ENCODE data around the gene EIF3B.
"Not testable (repeated sequence)": the region's sequence is repeated elsewhere in the genome, so short reads cannot be mapped to it uniquely, and the experiment has no call there.

EIF3B gene

DNA sequence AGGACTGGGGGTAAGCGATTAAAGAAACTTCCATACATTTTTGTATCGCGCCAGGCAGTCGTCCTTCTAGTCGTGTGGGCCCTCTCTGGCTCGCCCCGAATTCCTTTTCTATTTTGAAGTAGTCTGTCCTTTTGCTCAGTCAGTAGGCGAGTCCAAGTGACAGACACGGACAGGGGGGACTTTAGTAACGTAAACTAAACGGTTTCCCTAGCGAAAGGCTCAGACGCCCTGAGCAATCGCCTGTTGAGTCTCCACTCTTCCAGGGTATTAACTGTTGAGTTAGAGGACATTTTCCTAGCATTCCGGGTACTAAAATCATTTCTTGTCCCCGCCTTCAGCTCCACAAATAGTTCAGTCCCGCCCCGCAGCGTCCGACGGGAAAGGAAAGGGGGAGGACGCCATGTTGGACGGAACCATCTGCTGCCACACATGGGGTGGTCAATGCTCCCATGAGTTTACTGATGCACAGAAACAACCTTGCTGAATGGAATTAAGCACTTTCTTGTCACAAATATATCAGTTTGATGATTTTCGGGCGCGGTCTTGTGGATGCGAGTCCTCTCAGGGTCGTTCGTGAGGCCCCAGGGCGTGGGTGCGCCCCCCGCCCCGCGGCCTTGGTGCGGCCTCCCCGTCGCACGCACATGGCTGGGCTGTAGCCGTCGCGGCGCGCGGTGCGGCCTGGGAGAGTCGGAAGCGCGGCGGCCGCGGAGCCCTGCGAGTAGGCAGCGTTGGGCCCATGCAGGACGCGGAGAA is at the start of gene EIF3B:
Gene EIF3B, plus strand, starts transcription at position 642 of the 753 bp plus-strand sequence. Its CDS starts 95 bp downstream, at position 737.
- DNase-seq (ENCODE audit: low read depth in 2 of 2): peak; percentile 75 to 80

DNA sequence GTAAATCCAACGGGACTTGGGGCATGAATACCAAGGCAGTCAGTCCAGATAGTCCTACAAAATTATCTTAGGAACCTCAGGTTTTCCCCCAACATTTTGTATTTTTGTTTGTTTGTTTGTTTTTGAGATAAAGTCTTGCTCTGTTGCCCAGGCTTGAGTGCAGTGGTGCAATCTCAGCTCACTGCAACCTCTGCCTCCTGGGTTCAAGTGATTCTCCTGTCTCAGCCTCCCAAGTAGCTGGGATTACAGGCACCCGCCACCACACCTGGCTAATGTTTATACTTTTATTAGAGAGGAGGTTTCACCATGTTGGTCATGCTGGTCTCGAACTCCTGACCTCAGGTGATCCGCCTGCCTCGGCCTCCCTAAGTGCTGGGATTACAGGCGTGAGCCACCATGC is 49.4 kb upstream of the EIF3B start:
- not testable (repeated sequence) for DNase-seq (ENCODE audit: low read depth in 2 of 2)

DNA sequence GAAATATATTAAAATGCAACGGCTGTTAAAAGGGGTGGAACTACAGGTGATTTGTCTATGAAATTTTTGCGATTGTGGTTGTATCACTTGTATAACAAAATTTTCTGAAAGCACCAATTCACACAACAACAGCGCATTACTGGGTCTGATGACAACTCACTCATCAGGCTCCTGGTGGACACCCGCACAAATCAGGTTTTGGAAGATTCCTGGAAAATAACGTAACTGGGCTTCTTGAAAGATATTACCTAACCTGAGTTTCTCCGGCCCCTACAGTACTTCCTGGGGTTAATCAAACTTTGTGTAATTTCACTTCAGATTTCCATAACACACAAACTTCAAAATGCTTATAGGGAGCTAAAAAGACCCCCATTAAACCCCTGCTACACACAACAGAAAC is 47.9 kb upstream of the EIF3B start:
- no peak for DNase-seq (ENCODE audit: low read depth in 2 of 2)

DNA sequence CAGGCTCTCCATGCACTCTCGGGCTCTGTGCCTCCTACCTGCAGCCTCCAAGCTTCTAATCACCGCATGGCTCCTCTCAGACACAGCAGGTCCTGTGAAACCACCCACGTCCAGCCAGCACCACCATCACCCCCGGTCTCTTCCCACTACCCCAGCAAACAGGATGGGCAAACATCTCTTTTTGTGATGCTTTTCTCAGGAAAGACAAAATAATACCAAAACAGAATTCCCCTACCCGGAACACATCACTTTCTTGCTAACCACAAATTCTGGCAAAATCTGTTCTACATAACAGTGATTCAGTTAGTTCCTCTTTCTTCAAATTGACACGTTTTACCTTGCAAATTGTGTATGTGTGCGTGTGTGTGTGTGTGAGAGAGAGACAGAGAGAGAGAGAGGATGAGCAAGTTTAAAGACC is 46.9 kb upstream of the EIF3B start:
- DNase-seq (ENCODE audit: low read depth in 2 of 2): no peak

DNA sequence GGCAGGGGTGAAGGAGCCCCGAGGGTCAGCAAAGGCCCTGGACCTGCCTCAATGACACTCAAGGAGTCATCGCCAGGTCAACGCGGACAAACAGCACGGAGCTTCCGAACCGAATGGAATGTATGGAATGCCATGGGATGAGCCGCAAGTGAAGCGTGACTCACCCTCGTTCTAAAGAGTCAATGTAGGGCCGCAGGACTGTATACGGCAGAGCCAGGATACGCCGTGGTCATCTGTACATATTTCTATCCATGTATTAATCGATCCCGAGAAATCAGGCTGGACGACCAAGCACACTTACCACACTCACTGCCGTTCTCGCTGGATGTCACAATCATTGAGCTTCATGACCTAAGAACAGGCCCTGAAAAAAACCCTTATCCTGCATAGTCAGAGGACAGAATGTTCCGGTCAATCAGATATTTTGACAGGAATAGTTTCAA is 44.7 kb upstream of the EIF3B start:
- DNase-seq (ENCODE audit: low read depth in 2 of 2): no peak

DNA sequence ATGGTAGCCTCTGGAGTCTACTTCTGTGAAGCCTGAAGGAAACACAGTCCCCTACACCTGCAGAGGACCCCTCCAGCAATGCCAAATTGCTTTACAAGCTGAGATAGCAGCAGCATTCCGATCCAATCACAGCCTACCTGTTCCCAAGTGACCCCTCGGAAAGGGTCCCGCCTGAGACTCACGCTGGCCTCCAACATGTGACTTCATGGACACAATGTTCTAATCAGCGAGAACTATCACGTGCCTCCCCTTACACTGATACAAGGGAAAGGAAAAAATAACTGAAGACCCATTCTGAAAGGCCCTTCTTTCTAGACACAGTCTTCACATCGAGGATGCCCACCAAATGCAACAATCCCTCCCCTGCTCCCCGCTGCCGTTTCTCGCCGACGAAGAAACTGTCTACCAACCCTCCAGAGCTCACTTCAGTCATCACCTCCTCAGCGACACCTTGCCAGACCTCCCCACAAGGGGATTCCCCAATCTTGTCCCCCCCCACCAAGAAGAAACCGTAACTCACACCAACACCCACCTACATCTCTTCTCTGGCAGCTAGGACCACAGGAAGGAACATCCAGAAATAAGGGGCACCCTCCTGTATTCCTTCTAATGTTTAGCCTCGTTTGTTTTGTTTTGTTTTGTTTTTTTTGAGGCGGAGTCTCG is 42.2 kb upstream of the EIF3B start:
- DNase-seq (ENCODE audit: low read depth in 2 of 2): no peak

DNA sequence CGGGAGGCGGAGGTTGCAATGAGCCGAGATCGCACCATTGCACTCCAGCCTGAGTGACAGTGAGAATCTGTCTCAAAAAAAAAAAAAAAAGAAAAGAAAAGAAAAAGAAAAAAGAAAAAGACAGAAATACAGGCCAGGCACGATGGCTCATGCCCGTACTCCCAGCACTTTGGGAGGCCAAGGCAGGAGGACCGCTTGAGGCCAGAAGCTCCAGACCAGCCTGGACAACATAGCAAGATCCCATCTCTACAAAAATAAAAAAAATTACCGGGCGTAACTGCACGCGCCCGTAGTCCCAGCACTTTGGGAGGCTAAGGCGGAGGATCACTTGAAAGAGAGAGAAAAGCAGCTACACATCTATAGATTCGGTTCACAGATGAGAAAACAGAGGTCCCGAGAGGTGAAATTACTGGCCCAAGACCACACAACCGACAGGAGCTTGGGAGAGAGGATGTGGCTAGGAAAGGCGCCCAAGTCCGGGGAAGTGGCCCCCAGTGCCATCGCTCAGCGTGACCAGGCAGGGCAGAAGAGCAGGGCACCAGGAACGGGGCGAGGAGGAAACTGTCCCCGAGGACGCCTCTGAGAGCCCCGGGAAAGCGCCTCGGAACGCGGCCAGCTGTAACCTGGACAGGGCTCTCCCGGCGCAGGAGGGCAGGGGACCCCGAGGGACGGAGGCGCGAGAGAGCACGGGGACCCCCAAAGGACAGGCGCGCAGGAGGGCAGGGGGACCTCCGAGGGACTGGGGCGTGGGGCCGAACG is 41.0 kb upstream of the EIF3B start:
- no peak for DNase-seq (ENCODE audit: low read depth in 2 of 2)

DNA sequence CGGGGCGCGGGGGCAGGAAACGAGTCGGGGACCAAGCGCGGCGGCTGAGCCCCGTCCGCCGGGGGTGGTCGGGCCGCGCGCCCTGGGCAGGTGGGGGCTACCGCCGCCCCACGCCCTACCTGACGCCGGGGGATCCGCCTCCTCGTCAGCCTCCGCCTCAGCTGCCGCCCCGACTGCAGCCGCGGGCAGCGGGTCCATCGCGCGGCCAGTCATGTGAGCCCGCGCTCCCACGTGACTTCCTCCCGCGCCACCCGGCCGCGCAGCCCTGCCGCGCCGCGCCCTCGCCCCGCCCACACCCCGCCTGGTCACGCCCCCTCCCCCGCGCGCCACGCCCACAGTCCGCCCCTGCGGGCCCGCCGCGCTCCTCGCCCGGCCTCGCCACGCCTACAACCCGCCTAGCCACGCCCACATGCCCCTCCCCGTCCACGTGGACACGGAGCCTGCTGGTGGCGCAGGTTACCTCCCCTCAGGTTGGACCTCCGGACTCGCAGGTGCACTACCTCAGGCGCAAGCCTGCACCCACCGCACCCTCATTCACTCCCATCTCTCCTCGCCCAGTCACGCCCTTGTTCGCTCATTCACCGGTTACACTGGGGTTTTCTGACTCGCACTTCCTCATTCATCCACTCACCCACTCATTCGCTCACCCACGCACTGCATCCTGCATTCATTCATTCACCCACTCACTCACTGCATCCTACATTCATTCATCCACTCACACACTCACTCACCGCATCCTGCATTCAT is 40.2 kb upstream of the EIF3B start, which contains the start of gene SNX8:
Gene SNX8, minus strand, starts transcription at position 233 of the 747 bp plus-strand sequence. Its CDS starts 20 bp downstream, at position 213.
- DNase-seq (ENCODE audit: low read depth in 2 of 2): peak; percentile 88 to 89

DNA sequence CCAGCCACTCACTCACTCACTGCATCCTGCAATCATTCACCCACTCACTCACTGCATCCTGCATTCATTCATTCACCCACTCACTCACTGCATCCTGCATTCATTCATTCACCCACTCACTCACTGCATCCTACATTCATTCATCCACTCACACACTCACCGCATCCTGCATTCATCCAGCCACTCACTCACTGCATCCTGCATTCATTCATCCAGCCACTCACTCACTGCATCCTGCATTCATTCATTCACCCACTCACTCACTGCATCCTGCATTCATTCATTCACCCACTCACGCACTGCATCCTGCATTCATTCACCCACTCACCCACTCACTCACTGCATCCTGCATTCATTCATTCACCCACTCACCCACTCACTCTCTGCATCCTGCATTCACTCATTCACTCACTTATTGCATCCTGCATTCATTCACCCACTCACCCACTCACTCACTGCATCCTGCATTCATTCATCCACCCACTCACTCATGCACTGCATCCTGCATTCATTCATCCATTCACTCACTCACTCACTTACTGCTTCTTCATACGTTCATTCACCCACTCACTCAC is 39.6 kb upstream of the EIF3B start:
- not testable (repeated sequence) for DNase-seq (ENCODE audit: low read depth in 2 of 2)

DNA sequence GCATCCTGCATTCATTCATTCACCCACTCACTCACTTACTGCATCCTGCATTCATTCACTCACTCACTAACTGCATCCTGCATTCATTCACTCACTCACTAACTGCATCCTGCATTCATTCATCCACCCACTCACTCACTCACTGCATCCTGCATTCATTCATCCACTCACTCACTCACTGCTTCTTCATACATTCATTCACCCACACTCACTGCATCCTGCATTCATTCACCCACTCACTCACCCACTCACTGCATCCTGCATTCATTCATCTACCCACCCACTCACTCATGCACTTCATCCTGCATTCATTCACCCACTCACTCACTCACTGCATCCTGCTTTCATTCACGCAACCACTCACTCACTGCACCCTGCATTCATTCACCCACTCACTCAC is 38.8 kb upstream of the EIF3B start:
- DNase-seq (ENCODE audit: low read depth in 2 of 2): no peak

DNA sequence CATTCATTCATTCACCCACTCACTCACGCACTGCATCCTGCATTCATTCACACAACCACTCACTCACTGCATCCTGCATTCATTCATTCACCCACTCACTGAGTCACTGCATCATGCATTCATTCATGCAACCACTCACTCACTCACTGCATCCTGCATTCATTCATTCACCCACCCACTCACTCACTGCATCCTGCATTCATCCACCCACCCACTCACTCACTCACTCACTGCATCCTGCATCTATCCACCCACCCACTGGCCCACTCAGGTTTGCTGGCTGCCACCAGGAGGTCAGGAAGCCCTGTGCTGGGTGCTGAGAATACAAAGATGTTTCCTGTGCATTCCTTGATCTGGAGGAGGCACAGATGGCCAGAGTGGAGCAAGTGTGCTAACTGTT is 38.0 kb upstream of the EIF3B start:
- no peak for DNase-seq (ENCODE audit: low read depth in 2 of 2)

DNA sequence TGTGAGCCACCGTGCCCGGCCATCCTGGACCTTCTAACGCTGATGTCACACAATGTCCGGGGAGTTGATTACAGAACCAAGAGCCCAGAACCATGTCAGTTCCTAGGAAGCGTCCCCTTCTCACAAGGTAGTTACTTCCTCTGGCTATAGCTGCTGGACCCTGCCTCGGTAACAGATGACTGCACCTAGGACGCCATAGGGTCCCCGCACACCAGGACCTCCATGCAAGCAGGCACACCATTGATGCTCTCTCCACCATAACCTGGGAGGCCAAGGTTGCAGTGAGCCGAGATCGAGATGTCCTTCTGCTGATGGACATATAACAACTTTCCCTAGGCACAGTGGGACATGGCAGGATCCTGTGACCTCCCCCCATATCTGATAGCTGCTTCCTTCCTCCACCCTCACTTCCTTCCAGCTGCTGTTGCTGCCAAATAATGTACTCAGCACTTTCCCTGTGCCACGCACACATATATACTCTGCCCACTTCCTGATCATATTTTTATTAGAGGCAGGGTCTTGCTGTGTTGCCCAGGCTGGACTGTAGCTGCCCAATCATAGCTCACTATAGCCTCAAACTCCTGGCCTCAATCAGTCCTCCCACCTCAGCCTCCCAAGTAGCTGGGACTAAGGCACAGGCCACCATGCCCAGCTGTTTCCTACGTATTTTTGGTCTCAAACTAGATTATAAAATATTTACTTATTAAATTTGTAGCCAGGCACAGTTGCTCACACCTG is 36.9 kb upstream of the EIF3B start:
- DNase-seq (ENCODE audit: low read depth in 2 of 2): no peak

DNA sequence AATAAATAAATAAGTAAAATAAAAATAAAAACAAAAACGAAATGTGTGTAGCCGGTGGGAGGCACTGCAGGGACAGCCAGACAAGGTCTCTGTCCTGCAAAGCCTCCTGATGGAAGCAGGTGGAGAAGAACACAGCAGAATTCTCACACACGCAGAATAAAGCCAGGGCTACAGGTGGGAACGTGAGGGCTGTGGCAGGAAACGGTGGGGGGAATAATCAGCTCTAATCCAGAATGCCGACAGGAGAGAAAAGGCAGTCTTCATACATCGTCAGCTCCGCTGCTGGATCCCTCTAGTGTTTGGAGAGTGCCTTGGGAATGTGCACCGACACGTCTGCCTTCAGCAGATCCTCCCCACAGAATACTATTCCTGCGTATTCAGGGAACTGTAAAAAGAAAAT is 33.6 kb upstream of the EIF3B start:
- no peak for DNase-seq (ENCODE audit: low read depth in 2 of 2)

DNA sequence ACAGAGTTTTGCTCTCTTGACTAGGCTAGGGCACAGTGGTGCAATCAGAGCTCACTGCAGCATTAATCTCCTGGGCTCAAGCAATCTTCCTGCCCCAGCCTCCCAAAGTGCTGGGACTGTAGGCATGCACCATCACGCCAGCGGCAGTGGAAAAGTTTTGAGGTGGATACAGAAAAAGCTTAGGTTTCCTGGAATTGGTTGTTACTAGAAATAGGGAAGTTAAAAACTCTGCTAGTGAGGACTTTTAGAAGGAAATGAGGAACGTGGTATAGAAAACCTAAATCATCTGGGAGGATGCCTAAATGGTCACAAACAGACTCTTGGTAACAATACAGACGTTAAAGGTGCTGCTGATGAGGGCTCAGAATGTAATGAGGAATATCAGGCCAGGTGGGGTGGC is 29.5 kb upstream of the EIF3B start:
- no peak for DNase-seq (ENCODE audit: low read depth in 2 of 2)

DNA sequence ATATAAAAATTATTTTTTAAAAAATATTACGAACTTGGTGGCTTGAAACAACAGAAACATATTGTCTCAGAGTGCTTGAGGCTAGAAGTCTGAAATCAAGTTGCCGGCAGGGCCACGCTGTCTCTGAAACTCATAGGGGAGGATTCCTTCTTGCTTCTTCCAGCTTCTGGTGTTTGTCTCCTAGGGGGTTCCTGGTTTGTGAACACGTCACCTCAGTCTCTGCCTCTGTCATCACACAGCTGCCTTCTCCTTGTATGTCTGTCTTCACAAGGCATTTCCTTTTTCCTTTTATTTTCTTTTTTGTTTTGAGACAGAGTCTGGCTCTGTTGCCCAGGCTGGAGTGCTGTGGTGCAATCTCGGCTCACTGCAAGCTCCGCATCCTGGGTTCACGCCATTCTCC is 27.7 kb upstream of the EIF3B start:
- DNase-seq (ENCODE audit: low read depth in 2 of 2): no peak

DNA sequence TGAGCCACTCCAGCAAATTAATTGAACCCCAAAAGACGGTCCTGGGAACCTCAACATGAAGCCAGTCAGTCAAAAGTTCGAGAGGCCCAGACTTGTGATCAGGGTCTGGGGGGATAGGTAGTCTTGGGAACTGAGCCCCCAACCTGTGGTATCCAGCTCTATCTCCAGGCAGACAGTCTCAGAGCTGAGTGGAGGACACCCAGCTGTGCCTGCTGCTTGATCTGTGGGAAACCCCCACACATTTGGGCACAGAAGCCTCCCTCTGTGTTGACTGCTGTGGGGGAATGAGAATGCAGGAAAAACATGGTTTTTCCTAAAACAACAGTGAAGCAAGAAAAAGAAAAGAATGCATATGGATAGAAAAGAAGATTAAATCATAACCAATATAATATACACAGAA is 24.1 kb upstream of the EIF3B start:
- DNase-seq (ENCODE audit: low read depth in 2 of 2): no peak

DNA sequence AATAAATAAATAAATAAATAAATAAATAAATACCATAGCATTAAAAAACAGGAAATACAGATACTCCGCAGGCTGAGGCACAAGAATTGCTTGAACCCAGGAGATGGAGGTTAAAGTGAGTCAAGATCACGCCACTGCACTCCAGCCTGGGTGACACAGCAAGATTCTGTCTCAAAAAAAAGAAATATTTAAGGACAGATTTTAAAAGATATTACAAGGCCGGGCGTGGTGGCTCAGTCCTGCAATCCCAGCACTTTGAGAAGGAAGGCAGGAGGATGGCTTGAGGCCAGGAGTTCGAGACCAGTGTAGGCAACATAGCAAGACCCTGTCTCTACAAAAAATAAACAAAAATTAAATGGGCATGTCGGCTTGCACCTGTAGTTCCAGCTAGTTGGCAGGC is 22.9 kb upstream of the EIF3B start:
- no peak for DNase-seq (ENCODE audit: low read depth in 2 of 2)

DNA sequence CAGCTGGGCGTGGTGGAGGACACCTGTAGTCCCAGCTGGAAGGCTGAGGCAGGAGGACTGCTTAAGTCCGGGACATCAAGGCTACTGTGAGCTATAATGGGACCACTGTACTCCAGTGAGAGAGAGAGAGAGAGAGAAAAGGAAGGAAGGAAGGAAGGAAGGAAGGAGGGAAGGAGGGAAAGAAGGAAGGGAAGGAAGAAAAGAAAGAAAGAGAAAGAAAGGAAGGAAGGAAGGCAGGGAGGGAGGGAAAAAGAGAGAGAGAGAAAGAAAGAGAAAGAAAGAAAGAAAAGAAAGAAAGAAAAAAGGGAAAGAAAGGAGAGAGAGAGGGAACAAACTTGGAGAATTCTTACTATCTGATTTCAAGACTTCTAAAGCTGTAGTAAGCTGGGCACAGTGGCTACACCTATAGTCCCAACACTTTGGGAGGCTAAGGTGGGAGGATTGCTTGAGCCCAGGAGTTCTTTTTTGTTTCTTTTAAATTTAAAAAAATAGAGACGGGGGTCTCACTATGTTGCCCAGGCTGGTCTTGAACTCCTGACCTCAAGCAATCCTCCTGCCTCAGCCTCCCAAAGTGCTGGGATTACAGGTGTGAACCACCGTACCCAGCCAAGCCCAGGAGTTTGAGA is 21.9 kb upstream of the EIF3B start:
- DNase-seq (ENCODE audit: low read depth in 2 of 2): not testable (repeated sequence)

DNA sequence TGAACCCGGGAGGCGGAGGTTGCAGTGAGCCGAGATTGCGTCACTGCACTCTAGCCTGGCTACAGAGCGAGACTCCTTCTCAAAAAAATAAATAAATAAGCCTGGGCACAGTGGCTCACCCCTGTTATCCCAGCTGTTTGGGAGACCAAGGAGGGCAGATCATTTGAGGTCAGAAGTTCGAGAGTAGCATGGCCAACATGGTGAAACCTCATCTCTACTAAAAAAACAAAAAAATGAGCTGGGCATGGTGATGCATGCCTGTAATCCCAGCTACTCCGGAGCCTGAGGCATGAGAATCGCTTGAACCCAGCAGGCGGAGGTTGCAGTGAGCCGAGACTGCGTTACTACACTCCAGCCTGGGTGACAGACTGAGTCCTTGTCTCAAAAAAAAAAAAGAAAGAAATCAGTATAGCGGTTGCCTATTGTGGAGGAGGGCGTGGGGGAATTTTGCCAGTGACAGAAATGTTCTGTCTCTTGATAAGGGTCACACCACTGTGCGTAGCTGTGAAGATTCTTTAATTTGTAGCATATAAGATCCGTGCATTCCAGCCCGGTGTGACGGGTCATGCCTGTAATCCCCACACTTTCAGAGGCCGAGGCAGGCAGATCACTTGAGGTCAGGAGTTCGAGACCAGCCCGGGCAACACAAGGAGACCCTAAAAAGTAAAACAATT is 17.9 kb upstream of the EIF3B start:
- DNase-seq (ENCODE audit: low read depth in 2 of 2): no peak
